ENCODE data around the gene SDC4.
"Not testable (repeated sequence)": the region's sequence is repeated elsewhere in the genome, so short reads cannot be mapped to it uniquely, and the experiment has no call there.

SDC4 gene

GRCh38 chr20:45363611-45364492 lies 15.6 kb upstream of the SDC4 start:
- DNase-seq: peak in 1 of 2 experiments; percentile 49

- DNase-seq: peak; percentile 99
These were observed 14.8 kb upstream of the SDC4 start, which contains the start of gene SYS1 for GRCh38 chr20:45362804-45363610. SYS1 (plus strand) TSS chr20:45363156; CDS start chr20:45363532, 376 bp downstream.

GRCh38 chr20:45361793-45362192 lies 13.6 kb upstream of the SDC4 start:
- DNase-seq: no peak

- DNase-seq: peak in 1 of 2 experiments; percentile 18
These were observed 11.4 kb upstream of the SDC4 start for GRCh38 chr20:45359406-45360148.

GRCh38 chr20:45359069-45359405 lies 10.8 kb upstream of the SDC4 start:
- no peak for DNase-seq

GRCh38 chr20:45358282-45359068 lies 10.3 kb upstream of the SDC4 start:
- DNase-seq: no peak

- DNase-seq: no peak
These were observed 7.2 kb upstream of the SDC4 start for GRCh38 chr20:45355209-45356084.

- DNase-seq: no peak
These were observed 6.4 kb upstream of the SDC4 start for GRCh38 chr20:45354423-45355208.

GRCh38 chr20:45353746-45354145 lies 5.5 kb upstream of the SDC4 start:
- no peak for DNase-seq

GRCh38 chr20:45352729-45353128 lies 4.5 kb upstream of the SDC4 start:
- DNase-seq: no peak

- DNase-seq: not testable (repeated sequence)
These were observed 2.6 kb upstream of the SDC4 start for GRCh38 chr20:45350795-45351194.

- no peak for DNase-seq
These were observed 2.0 kb upstream of the SDC4 start for GRCh38 chr20:45350217-45350616.

- no peak for DNase-seq
These were observed 808 bp downstream of the SDC4 start for GRCh38 chr20:45347297-45347935.

- DNase-seq: no peak
These were observed 1.4 kb downstream of the SDC4 start for GRCh38 chr20:45346851-45347250.

- DNase-seq: no peak
These were observed 1.9 kb downstream of the SDC4 start for GRCh38 chr20:45346291-45346718.

- peak in 1 of 2 experiments; percentile 29 for DNase-seq
These were observed 2.9 kb downstream of the SDC4 start for GRCh38 chr20:45345104-45345936.

- no peak for DNase-seq
These were observed 3.9 kb downstream of the SDC4 start for GRCh38 chr20:45344168-45344860.

- peak; percentile 63 to 81 for DNase-seq
These were observed 4.6 kb downstream of the SDC4 start for GRCh38 chr20:45343532-45344167.

Data from NCI-H526 (cell line).